SU-DHL-6 (cell line): ENCODE measurements around the gene FIBCD1.

Experiments
- CTCF ChIP-seq: fragments of 200-600 bp; sonication (generic); IDR thresholded peaks from one replicate; pipeline ENCODE4 v1.5.1; 2017; ENCODE audit warnings: antibody characterized with exemption, mild to moderate bottlenecking, low read length, moderate library complexity; ENCODE audit not compliant: insufficient read depth, poor library complexity, severe bottlenecking
- EZH2phosphoT487 ChIP-seq: fragments of 200-600 bp; sonication (generic), shearing (Covaris generic); conservative IDR thresholded peaks from 2 replicates; pipeline ENCODE4 v1.6.1; 2018; ENCODE audit warnings: mild to moderate bottlenecking, antibody characterized with exemption, low read length, moderate library complexity, mixed read lengths

GRCh38 chr9:130872912-130873503, 66.0 kb downstream of the FIBCD1 start:
- TF ChIP-seq CTCF (no peak), EZH2phosphoT487 (no peak)
